Heart left ventricle (tissue), 16 donors: ENCODE data around the gene LIPM. TPM values are rescaled to one million over a fixed set of nuclear protein-coding genes. Genes with fewer than 3 reads are reported as not detected.

Experiments
- ATAC-seq, 4 donors: fragments of 200-7000 bp; cut with Tn5 transposase; one replicate each; pipeline ENCODE4 v1.9.1; 2020 to 2022; ENCODE audit warnings: moderate library complexity in 4 of 4, mild to moderate bottlenecking in 3 of 4, moderate number of reproducible peaks in 1 of 4
- DNase-seq, 5 donors: peaks; one replicate each; pipeline ENCODE4 v3.0.0-alpha.2; 2020
- H3K27ac ChIP-seq, 12 donors: fragments of 200-600 bp; sonication (generic) in 4 of 12; one replicate each; pipeline versions ENCODE4 v1.5.0 to v1.8.0; 2016 to 2022; ENCODE audit warnings: mild to moderate bottlenecking in 2 of 12
- H3K27me3 ChIP-seq, 9 donors: fragments of 200-600 bp; sonication (generic) in 2 of 9; one replicate each; pipeline versions ENCODE4 v1.5.1 to v1.8.0; 2016 to 2022; ENCODE audit warnings: mild to moderate bottlenecking in 3 of 9
- H3K36me3 ChIP-seq, 9 donors: fragments of 200-600 bp; sonication (generic) in 2 of 9; one replicate each; pipeline versions ENCODE4 v1.5.0 to v1.8.0; 2018 to 2022; ENCODE audit warnings: mild to moderate bottlenecking in 2 of 9
- H3K4me1 ChIP-seq, 12 donors: fragments of 200-600 bp; sonication (generic) in 4 of 12; one replicate each; pipeline versions ENCODE4 v1.5.0 to v1.8.0; 2016 to 2022; ENCODE audit warnings: mild to moderate bottlenecking in 3 of 12
- H3K4me3 ChIP-seq, 12 donors: fragments of 200-600 bp; sonication (generic) in 4 of 12; one replicate each; pipeline versions ENCODE4 v1.5.0 to v1.8.0; 2017 to 2022; ENCODE audit warnings: mild to moderate bottlenecking in 9 of 12, moderate library complexity in 4 of 12
- H3K9me3 ChIP-seq, 12 donors: fragments of 200-600 bp; sonication (generic) in 4 of 12; one replicate each; pipeline versions ENCODE4 v1.5.0 to v1.8.0; 2016 to 2022; ENCODE audit warnings: mild to moderate bottlenecking in 1 of 12
- POLR2A ChIP-seq, 2 donors: fragments of 450-650 bp; IDR thresholded peaks; one replicate each; pipeline ENCODE4 v1.6.1; 2017; ENCODE audit warnings: antibody characterized with exemption in 2 of 2, mild to moderate bottlenecking in 2 of 2, moderate library complexity in 2 of 2
- WGBS, 4 donors: extraction: QIAGEN DNeasy Blood & Tissue Kit in 2 of 4; methylation state at CpG; one replicate each; pipeline versions ENCODE4 v1.1.5 to v1.1.7; 2013 to 2018; 5-methylcytosine and 5-hydroxymethylcytosine counted together
- intact Hi-C, 10 donors: fragments of 100-400 bp; cut with DNase I; formaldehyde crosslinking; loops; one replicate each; pipeline versions ENCODE4 v1.11.1 to v1.14.2; 2022
- polyA plus RNA-seq, 2 donors: library from polyadenylated mRNA; stranded (reverse); fragments of 200-250 nt; gene quantifications; one replicate each; pipeline ENCODE4 v1.2.3, GENCODE V29; 2013
- total RNA-seq, 9 donors: library from RNA; depleted of rRNA in 2 of 9; stranded (reverse); fragments of >200 nt in 2 of 9; fragmentation: NEBNext Ultra II Directional in 3 of 9; extraction: Animal tissue kit (Norgen Biotek cat#: 25700) in 3 of 9; gene quantifications; one replicate each; pipeline versions ENCODE4 v1.1.0 to v1.2.4, GENCODE V29; 2016 to 2023
- TF ChIP-seq, protein P1 (sequence below), 12 donors: fragments of 200-600 bp; sonication (generic) in 4 of 12; IDR thresholded peaks; one replicate each; pipeline versions ENCODE4 v1.5.0 to v1.8.0; 2018 to 2022; ENCODE audit warnings: antibody characterized with exemption in 12 of 12, mild to moderate bottlenecking in 5 of 12
- donor health status: ischemic (EF 13 %, LVEDD 7.1; RV severe dilation, severe dysfunction).
- donor health status: healthy with polysubstance abuse.
- donor health status: DM: no; HTN: yes; CAD: no.
- donor health status: DM: no; HTN: no; CAD: no.
- donor health status: ischemic (EF 25% LVEDD 6.9; RV normal size, moderate dysfunction).
- donor health status: ischemic (EF 25% LVEDD 5.7; RV mildly dilated, moderate dysfunction).
- donor health status: healthy.
- donor health status: DM: yes; HTN: yes; CAD: no.
- donor health status: ischemic (EF 35%, LVEDD 5.7; RV mildly dilated, moderate dysfunction).
- donor health status: nonischemic (EF 11% LVEDD 7.7; RV severe dilation, severe dysfunction).
- donor health status: DM: yes; HTN: yes; CAD: no.
- donor health status: PGD.
- donor health status: ischemic (EF 29% LVEDD 5.4; RV normal size, mild dysfunction).
- donor health status: nonischemic (EF 23%, LVEDD 6.1; RV moderate dilation, normal function).

The LIPM gene
- total and polyA plus RNA-seq, 11 donors = not detected

DNA sequence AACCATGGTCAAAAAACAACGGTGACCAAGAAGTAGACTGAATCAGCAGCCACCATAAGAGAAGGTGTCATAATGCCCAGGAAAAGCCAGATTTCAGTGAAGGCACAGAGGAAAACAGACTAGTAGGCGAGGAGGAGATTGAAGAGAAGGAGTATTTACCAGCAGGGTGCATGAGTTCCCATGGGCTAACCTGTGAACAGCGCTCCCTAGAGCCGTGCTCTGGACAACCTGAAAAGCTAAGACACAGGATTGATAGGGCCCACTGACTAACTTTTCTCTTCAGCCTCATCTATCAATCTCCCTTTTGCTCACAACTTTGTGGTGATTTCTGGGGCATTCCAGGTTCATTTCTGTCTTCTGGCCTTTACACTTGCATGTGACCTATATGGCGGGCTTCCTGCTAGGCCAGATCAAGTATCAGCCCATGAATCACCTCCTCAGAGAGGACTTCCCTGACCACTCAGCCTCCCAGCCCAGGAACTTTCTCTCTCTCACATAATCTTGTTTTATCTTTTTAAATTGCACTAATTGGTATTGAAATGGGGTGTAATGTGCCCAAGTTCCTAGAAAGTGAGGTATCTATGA, 36.3 kb downstream of the LIPM start:
- peaks cover 0 to 32% (median 0%) of the 10 kb centered on the region in 12 donors for H3K4me1 ChIP-seq
- ATAC-seq (no peak), DNase-seq (no peak)
- intact Hi-C loops = loop anchor here in 8 of 10 donors (1.0 to 5.0 kb wide), 7 partner anchors 38 to 383 kb away; partner anchors contain the start of gene STAMBPL1 (in 2 of the 8)
- H3K27me3 ChIP-seq = no peaks in the 10 kb centered on the region
- no peak for TF ChIP-seq POLR2A (IDR thresholded peaks at IDR 0.05)
- TF ChIP-seq, protein P1, sequence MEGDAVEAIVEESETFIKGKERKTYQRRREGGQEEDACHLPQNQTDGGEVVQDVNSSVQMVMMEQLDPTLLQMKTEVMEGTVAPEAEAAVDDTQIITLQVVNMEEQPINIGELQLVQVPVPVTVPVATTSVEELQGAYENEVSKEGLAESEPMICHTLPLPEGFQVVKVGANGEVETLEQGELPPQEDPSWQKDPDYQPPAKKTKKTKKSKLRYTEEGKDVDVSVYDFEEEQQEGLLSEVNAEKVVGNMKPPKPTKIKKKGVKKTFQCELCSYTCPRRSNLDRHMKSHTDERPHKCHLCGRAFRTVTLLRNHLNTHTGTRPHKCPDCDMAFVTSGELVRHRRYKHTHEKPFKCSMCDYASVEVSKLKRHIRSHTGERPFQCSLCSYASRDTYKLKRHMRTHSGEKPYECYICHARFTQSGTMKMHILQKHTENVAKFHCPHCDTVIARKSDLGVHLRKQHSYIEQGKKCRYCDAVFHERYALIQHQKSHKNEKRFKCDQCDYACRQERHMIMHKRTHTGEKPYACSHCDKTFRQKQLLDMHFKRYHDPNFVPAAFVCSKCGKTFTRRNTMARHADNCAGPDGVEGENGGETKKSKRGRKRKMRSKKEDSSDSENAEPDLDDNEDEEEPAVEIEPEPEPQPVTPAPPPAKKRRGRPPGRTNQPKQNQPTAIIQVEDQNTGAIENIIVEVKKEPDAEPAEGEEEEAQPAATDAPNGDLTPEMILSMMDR (IDR thresholded peaks at IDR 0.05) = no peak
- no peaks in the 10 kb centered on the region for H3K36me3 ChIP-seq
- WGBS, 4 donors = 95 to 98% (median 96%) methylated on average over 5 of the region's 5 CpGs
- no peaks in the 10 kb centered on the region for H3K9me3 ChIP-seq
- no peak overlapping the region for H3K27ac ChIP-seq
- no peak overlapping the region for H3K4me3 ChIP-seq

DNA sequence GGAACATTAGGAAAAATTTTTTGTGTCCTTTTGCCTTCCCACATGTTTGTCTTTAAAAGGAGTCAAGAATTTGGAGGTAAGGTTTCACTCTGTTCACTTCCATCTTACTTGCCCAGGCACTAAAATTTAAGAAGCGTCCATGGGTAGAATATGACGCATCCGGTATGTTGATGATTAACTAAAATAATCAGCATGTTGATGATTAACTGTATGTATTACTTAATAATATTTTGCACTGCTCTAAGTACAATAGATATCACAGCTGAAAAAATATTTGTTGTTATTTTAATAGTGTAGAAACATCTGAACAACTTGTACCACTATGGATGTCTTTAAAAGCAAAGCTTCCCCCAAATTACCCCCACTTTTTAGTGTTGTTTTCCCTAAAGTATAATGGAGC, 37.6 kb downstream of the LIPM start:
- intact Hi-C loops = loop anchor here in 1 of 10 donors (5.0 kb wide), 1 partner anchor 372 kb away; no protein-coding TSS in a partner anchor
- Histone ChIP-seq H3K4me1 (peaks cover 0 to 24% (median 0%) of the 10 kb centered on the region in 12 donors), H3K4me3 (no peak overlapping the region), H3K27me3 (no peaks in the 10 kb centered on the region), H3K27ac (peak overlapping the region in 1 of 12 donors; percentile 71), H3K9me3 (no peaks in the 10 kb centered on the region), H3K36me3 (no peaks in the 10 kb centered on the region)
- ATAC-seq (no peak), DNase-seq (no peak)
- no peak for TF ChIP-seq POLR2A (IDR thresholded peaks at IDR 0.05)
- TF ChIP-seq, protein P1 (IDR thresholded peaks at IDR 0.05) = no peak
- WGBS, 4 donors = 96 to 97% (median 97%) methylated on average over 3 of the region's 3 CpGs

DNA sequence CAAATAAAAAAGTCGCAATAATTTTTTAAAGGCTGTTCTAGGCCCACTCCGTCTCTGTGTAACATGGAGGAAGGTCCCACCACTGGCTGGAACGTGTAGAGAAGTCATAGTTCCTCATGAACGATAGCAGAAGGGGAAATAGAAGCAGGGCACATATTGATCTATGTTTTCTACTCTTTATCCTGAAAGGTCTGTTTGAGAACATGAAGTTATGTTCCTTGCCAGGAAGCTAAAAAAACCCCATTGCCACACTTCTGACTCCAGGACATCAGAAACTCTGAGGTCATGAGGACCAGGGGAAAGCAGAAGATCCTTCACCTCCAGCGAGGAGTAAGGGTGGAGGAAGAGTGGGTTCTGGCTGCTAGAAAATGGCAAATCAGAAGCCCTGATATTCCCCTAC, 38.4 kb downstream of the LIPM start:
- H3K36me3 ChIP-seq = no peaks in the 10 kb centered on the region
- H3K27ac ChIP-seq = peak overlapping the region in 1 of 12 donors; percentile 71
- no peak overlapping the region for H3K4me3 ChIP-seq
- intact Hi-C loops = loop anchor here in 1 of 10 donors (5.0 kb wide), 1 partner anchor 371 kb away; no protein-coding TSS in a partner anchor
- DNase-seq (no peak), ATAC-seq (peak in 1 of 4 donors; percentile 41)
- H3K4me1 ChIP-seq = peaks cover 0 to 17% (median 0%) of the 10 kb centered on the region in 12 donors
- TF ChIP-seq, protein P1 (IDR thresholded peaks at IDR 0.05) = no peak
- no peak for TF ChIP-seq POLR2A (IDR thresholded peaks at IDR 0.05)
- H3K27me3 ChIP-seq = no peaks in the 10 kb centered on the region
- 90 to 94% (median 93%) methylated on average over 5 of the region's 5 CpGs for WGBS, 4 donors
- no peaks in the 10 kb centered on the region for H3K9me3 ChIP-seq

DNA sequence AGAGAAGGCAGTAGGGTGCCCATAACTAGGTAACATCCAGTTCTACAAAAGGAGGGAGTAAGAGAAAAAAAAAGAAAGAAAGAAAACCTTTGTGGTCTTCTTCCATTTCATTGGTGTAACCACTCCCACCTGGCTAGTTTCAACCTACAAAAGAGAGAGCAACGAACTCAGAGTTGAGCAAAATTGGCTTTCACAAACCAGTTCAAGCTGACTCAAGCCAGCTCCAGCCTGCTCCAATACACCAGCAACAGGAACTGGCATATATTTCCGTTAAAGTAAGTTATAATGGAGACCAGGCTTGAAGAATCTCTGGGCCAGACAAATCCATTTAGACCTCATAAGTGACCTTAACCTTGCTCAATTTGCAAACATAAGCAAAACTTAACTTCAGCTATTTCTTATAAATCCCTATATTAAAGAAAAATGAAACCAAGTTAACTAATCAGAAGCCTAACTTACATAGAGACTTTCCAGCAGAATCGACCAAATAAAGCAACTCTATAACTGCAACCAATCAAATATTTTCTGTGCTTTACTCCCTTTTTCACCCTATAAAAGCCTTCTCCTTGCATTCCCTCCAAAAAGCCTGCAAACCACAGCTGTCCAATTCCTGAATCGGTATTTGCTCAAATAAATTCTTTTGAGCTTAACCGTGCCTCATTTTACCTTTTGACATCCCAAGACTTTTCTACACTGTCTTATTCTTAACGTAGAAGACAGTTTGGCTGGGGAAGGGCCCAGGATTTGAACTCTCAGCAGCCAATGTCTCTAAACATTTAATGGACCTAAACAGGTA, 39.0 kb downstream of the LIPM start:
- DNase-seq (no peak), ATAC-seq (no peak)
- peaks cover 0 to 15% (median 0%) of the 10 kb centered on the region in 12 donors for H3K4me1 ChIP-seq
- intact Hi-C loops = loop anchor here in 1 of 10 donors (5.0 kb wide), 1 partner anchor 371 kb away; no protein-coding TSS in a partner anchor
- no peak for TF ChIP-seq POLR2A (IDR thresholded peaks at IDR 0.05)
- TF ChIP-seq, protein P1 (IDR thresholded peaks at IDR 0.05) = no peak
- H3K9me3 ChIP-seq = peaks cover 0 to 3% (median 0%) of the 10 kb centered on the region in 12 donors
- whole genome bisulfite sequencing, 4 donors = 85 to 92% (median 88%) methylated on average over 6 of the region's 6 CpGs
- H3K36me3 ChIP-seq = no peaks in the 10 kb centered on the region
- no peak overlapping the region for H3K4me3 ChIP-seq
- no peaks in the 10 kb centered on the region for H3K27me3 ChIP-seq
- H3K27ac ChIP-seq = peak overlapping the region in 1 of 12 donors; percentile 71
